Left lung (tissue), 10 donors: ENCODE measurements around the gene EBP. TPM values are rescaled to one million over a fixed set of nuclear protein-coding genes. Genes with fewer than 3 reads are reported as not detected.

Experiments
- ATAC-seq: fragments of 200-7000 bp; cut with Tn5 transposase; one replicate; pipeline ENCODE4 v1.9.1; 2020; ENCODE audit warnings: moderate library complexity
- DNase-seq, 4 donors: peaks; one replicate each; pipeline ENCODE4 v3.0.0-alpha.2; 2013 to 2020
- H3K27ac ChIP-seq, 2 donors: fragments of 200-600 bp; sonication (generic) in 1 of 2; one replicate each; pipeline versions ENCODE4 v1.5.0 to v1.8.0; 2020 to 2021
- H3K27me3 ChIP-seq, 2 donors: fragments of 200-600 bp; sonication (generic) in 1 of 2; one replicate each; pipeline versions ENCODE4 v1.5.0 to v1.8.0; 2020 to 2021
- H3K36me3 ChIP-seq, 2 donors: fragments of 200-600 bp; sonication (generic) in 1 of 2; one replicate each; pipeline versions ENCODE4 v1.5.0 to v1.8.0; 2020 to 2021
- H3K4me1 ChIP-seq, 2 donors: fragments of 200-600 bp; one replicate each; pipeline ENCODE4 v1.8.0; 2021
- H3K4me3 ChIP-seq, 2 donors: fragments of 200-600 bp; sonication (generic) in 1 of 2; one replicate each; pipeline versions ENCODE4 v1.5.0 to v1.8.0; 2020 to 2021; ENCODE audit warnings: mild to moderate bottlenecking in 1 of 2
- H3K9me3 ChIP-seq, 2 donors: fragments of 200-600 bp; sonication (generic) in 1 of 2; one replicate each; pipeline versions ENCODE4 v1.5.0 to v1.8.0; 2020 to 2021
- CTCF ChIP-seq, 2 donors: fragments of 200-600 bp; sonication (generic) in 1 of 2; IDR thresholded peaks; one replicate each; pipeline versions ENCODE4 v1.5.0 to v1.8.0; 2021; ENCODE audit warnings: antibody characterized with exemption in 2 of 2
- intact Hi-C, 2 donors: fragments of 100-400 bp; cut with DNase I; formaldehyde crosslinking; loops; one replicate each; pipeline versions ENCODE4 v1.11.2 to v1.14.2; 2022
- polyA plus RNA-seq, 6 donors: library from polyadenylated mRNA; unstranded; fragments of 120-200 nt; gene quantifications; one replicate each; pipeline ENCODE4 v1.2.1, GENCODE V29; 2013; ENCODE audit not compliant: insufficient read length in 6 of 6
- total RNA-seq, 2 donors: library from RNA; stranded (reverse); fragmentation: NEBNext Ultra II Directional; extraction: Animal tissue kit (Norgen Biotek cat#: 25700); gene quantifications; one replicate each; pipeline ENCODE4 v1.2.1, GENCODE V29; 2021
- donor health status: DM: no; HTN: yes; CAD: no.
- donor health status: DM: no; HTN: no; CAD: no.

Gene EBP
- total and polyA plus RNA-seq, 8 donors: 32.6 to 200 (median 35.1) TPM

GRCh38 chrX:48508400-48509244 lies 13.0 kb upstream of the EBP start, which contains the start of gene PORCN:
TSS of gene PORCN (plus strand) at chrX:48508992. CDS start at chrX:48509821, 829 bp downstream.
- H3K4me1 ChIP-seq: peaks cover 0 to 7% of the 10 kb centered on the region in 2 donors
- DNase-seq: peak; percentile 40 to 95 (median 80)
- H3K27ac ChIP-seq: peak within 1 kb of the TSS; percentile 24 to 66
- H3K27me3 ChIP-seq: no peaks in the 10 kb centered on the region
- no peaks in the 10 kb centered on the region for H3K36me3 ChIP-seq
- no peaks in the 10 kb centered on the region for H3K9me3 ChIP-seq
- ATAC-seq: peak; percentile 98
- peak within 1 kb of the TSS; percentile 44 to 55 for H3K4me3 ChIP-seq
- TF ChIP-seq CTCF (IDR thresholded peaks at IDR 0.05): no peak
- intact Hi-C loops: no loop called here

- intact Hi-C loops: no loop called here
- Histone ChIP-seq H3K4me1 (peaks cover 0 to 7% of the 10 kb centered on the region in 2 donors), H3K9me3 (no peaks in the 10 kb centered on the region), H3K27me3 (no peaks in the 10 kb centered on the region), H3K27ac (no peak overlapping the region), H3K36me3 (no peaks in the 10 kb centered on the region), H3K4me3 (peak overlapping the region; percentile 44 to 55)
- no peak for TF ChIP-seq CTCF (IDR thresholded peaks at IDR 0.05)
- DNase-seq: no peak
- ATAC-seq: peak; percentile 9
These were observed 12.4 kb upstream of the EBP start for GRCh38 chrX:48509245-48509590.

- ATAC-seq: no peak
- no peak for TF ChIP-seq CTCF (IDR thresholded peaks at IDR 0.05)
These were observed 12.0 kb upstream of the EBP start for GRCh38 chrX:48509619-48510018.

GRCh38 chrX:48511560-48511959 lies 10.0 kb upstream of the EBP start:
- ATAC-seq (no peak), DNase-seq (no peak)
- Histone ChIP-seq H3K27ac (no peak overlapping the region), H3K4me3 (no peak overlapping the region), H3K36me3 (no peaks in the 10 kb centered on the region), H3K4me1 (peaks cover 0 to 7% of the 10 kb centered on the region in 2 donors), H3K9me3 (no peaks in the 10 kb centered on the region), H3K27me3 (no peaks in the 10 kb centered on the region)
- intact Hi-C loops: no loop called here
- TF ChIP-seq CTCF (IDR thresholded peaks at IDR 0.05): no peak

More at GRCh38 chrX:48509619-48510018, 12.0 kb upstream of the EBP start:
- no peak for DNase-seq
- no peaks in the 10 kb centered on the region for H3K36me3 ChIP-seq
- no peak overlapping the region for H3K27ac ChIP-seq
- peak overlapping the region; percentile 44 to 55 for H3K4me3 ChIP-seq
- H3K4me1 ChIP-seq: peaks cover 0 to 7% of the 10 kb centered on the region in 2 donors
- no peaks in the 10 kb centered on the region for H3K9me3 ChIP-seq
- intact Hi-C loops: no loop called here
- no peaks in the 10 kb centered on the region for H3K27me3 ChIP-seq

- no peak for ATAC-seq
- no peak overlapping the region for H3K4me3 ChIP-seq
- TF ChIP-seq CTCF (IDR thresholded peaks at IDR 0.05): no peak
These were observed 9.2 kb upstream of the EBP start for GRCh38 chrX:48512371-48512935.

More at GRCh38 chrX:48512371-48512935, 9.2 kb upstream of the EBP start:
- H3K27me3 ChIP-seq: no peaks in the 10 kb centered on the region
- no peaks in the 10 kb centered on the region for H3K9me3 ChIP-seq
- no peak overlapping the region for H3K27ac ChIP-seq
- DNase-seq: no peak
- H3K36me3 ChIP-seq: no peaks in the 10 kb centered on the region
- peaks cover 0 to 7% of the 10 kb centered on the region in 2 donors for H3K4me1 ChIP-seq
- intact Hi-C loops: no loop called here
